GM18505 (cell line): Measurements from ENCODE around the gene COMT.
A peak's percentile ranks its signal among the peaks of the same experiment; 100 is the strongest.

Experiments
- ATAC-seq: cut with Tn5 transposase; IDR thresholded peaks from one replicate; pipeline ENCODE4 v1.9.1; 2021; ENCODE audit not compliant: unreplicated experiment
- POLR2A ChIP-seq: IDR thresholded peaks from 4 replicates; pipeline ENCODE4 v1.6.1; 2011; ENCODE audit warnings: borderline replicate concordance; ENCODE audit not compliant: insufficient read depth, insufficient read length; ENCODE audit errors: extremely low read depth

Gene COMT

GRCh38 chr22:19979712-19980493, 38.3 kb downstream of the COMT start:
- ATAC-seq, result no peak
- TF ChIP-seq POLR2A, result no peak

- no peak for ATAC-seq
- TF ChIP-seq POLR2A, result no peak
These were observed 39.2 kb downstream of the COMT start for GRCh38 chr22:19980766-19981165.

GRCh38 chr22:19981171-19981960, 39.8 kb downstream of the COMT start:
- ATAC-seq, result no peak
- no peak for TF ChIP-seq POLR2A

GRCh38 chr22:19981961-19982920, 40.7 kb downstream of the COMT start:
- TF ChIP-seq POLR2A, result no peak
- no peak for ATAC-seq

GRCh38 chr22:19982991-19983578, 41.5 kb downstream of the COMT start:
- no peak for TF ChIP-seq POLR2A
- ATAC-seq, result no peak

DNA sequence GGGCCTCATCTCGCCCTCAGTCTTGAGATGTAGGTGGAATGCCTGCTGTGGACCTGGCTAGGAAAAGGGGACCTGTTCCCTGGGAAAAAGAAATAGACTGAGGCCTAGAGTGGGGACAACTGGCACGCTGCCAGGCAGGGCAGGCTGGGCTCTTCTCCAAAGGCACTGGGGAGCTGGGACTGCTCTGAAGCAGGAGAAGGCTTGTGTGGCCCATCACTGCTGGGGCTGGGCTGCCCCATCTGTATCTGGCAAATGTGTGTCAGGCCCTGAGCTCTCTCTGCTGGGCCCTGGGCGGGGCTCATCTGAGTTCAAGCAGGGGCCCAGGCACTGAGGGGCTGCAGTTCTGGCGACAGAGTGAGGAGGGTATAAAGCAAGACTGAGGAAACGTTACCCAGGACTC, 42.2 kb downstream of the COMT start:
- no peak for ATAC-seq
- TF ChIP-seq POLR2A, result no peak

DNA sequence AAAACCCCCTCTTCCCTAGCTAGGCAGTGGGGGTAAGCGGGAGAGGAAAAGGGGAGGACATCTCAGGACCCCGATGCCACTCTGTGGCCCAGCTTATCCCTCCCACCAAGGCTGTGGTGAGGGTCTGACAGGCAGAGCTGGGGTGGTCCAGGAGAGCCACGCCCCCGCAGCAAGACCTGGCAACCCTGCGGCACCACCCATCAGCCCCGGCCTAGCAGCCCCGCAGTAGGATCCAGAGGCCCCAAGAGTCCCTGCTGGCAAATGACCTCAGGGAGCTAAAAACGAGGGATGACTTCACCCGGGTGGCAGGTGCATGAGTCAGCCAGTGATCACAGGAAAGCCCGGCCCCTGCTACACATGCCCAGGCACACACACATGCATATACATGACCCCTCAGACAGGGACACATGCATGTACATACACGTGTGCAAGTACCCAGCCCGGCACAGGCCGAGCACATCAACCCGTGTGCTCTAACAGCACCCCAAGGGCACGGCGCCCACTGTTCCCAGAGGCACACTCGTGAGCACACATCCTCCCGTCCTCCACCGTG, 42.7 kb downstream of the COMT start:
- no peak for ATAC-seq
- no peak for TF ChIP-seq POLR2A

- TF ChIP-seq POLR2A, result no peak
- no peak for ATAC-seq
These were observed 43.6 kb downstream of the COMT start for GRCh38 chr22:19984851-19985811.

DNA sequence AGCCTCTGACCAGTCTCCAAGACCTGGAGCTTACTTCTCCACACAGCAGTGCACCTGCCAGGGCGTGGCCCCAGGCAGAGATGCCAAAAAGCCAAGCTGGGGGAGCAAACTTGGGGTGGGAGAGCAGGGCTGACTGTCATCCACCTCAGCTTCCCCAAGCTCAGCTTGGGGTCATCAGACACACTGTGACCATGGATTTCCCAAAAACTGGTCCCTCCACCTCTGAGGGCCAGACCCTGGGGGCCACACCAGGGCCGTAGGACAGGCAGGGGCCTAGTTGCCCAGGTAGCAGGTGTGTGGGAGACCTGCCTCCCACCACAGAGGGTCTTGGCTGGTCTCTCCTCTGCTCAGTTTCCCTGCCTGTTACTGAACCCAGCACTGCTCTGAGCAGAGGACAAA, 44.4 kb downstream of the COMT start:
- no peak for TF ChIP-seq POLR2A
- ATAC-seq, result no peak

DNA sequence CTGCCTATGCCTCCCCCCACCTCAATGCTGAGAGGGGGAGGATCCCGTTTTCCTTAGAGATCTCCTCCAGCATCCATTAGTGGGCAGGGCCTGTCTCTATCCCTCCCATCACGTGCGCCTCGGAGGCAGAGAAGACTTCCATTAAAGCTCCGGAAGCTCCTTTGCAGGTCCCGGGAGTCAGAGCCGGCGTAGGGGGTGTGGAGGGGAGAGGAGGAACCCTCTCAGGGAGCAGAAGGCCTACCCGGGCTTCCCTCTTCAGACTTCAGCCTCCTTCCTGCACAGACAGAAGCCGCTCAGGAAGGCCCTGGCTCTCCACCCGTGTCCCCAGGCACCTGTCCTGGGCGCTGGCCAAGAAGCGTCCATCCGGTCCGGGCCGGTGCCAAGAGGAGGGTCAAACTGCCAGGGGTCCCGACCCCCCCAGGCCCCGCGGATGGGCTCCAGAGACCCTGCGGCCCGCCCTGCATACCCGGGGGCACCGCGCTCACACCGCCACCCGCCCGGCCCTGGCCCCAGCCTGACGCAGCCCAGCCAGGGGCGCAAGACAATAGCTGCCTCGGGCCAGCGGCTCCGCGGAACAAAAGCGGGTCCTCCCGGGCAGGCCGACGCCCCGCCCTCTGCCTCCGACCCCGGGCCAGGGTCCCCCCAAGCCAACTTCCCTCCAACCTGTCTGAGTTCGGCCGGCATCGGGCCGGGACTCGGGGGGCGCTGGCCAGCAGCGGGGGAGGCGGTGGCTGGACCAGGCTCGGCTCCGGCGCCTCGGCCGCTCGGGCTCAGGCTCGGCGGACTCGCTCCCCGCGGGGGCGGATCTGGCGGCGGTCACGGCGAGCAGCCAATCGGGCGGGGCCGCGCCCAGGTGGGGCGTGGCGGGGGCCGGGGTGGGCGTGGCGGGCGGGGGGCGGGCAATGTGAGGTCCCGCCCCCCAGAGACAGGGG, 45.1 kb downstream of the COMT start:
- ATAC-seq, result peak; percentile 60

More for the DNA sequence above, 45.1 kb downstream of the COMT start:
- TF ChIP-seq POLR2A, result no peak
